IPS-18c (cell line): ENCODE results near the gene PTPRQ.

Source experiments
- H3K4me3 ChIP-seq: 2 replicates; pipeline ENCODE4 v1.7.0; 2013; ENCODE audit warnings: low read depth, mild to moderate bottlenecking, low read length, moderate library complexity; ENCODE audit not compliant: insufficient read depth
- H3K9me3 ChIP-seq: one replicate; pipeline ENCODE4 v1.6.1; 2013; ENCODE audit warnings: mild to moderate bottlenecking, low read length, moderate library complexity; ENCODE audit not compliant: control insufficient read depth, insufficient read depth

The PTPRQ gene

DNA sequence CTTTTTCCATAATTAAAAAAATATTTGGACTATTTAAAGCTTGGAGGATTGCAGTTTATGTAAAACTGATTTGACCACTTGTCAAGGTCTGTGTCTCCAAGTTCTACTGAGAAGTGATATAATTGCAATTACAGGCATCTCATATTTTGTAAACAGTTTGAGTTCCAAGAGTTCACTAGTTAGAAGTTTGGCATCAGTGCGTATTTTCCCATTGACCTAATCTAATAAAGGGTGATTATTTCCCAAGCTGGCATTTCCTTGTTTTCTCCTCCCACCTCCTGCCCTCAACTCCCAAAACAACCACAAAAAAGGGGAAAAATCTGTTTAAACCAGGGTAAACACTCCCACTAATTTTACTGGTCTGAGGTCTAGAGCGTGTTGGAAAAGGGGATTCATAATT lies 260.4 kb downstream of the PTPRQ start:
- Histone ChIP-seq H3K9me3 (no peaks in the 10 kb centered on the region), H3K4me3 (no peak overlapping the region)

- Histone ChIP-seq H3K9me3 (no peaks in the 10 kb centered on the region), H3K4me3 (peak within 1 kb of the TSS; percentile 55)
Measured at GRCh38 chr12:80707126-80707829, 263.2 kb downstream of the PTPRQ start, which contains the start of gene MYF6. TSS of gene MYF6 (plus strand) at chr12:80707634. CDS start at chr12:80707720, 86 bp downstream.

DNA sequence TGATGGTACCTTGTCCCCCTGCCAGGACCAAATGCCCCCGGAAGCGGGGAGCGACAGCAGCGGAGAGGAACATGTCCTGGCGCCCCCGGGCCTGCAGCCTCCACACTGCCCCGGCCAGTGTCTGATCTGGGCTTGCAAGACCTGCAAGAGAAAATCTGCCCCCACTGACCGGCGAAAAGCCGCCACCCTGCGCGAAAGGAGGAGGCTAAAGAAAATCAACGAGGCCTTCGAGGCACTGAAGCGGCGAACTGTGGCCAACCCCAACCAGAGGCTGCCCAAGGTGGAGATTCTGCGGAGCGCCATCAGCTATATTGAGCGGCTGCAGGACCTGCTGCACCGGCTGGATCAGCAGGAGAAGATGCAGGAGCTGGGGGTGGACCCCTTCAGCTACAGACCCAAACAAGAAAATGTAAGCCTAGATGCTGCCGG lies 263.8 kb downstream of the PTPRQ start:
- Histone ChIP-seq H3K4me3 (peak overlapping the region; percentile 55; the same call in 1 of the 2 replicates), H3K9me3 (no peaks in the 10 kb centered on the region)

- no peaks in the 10 kb centered on the region for H3K9me3 ChIP-seq
- H3K4me3 ChIP-seq, result peak overlapping the region; percentile 55
Measured at GRCh38 chr12:80708259-80708974, 264.4 kb downstream of the PTPRQ start.

DNA sequence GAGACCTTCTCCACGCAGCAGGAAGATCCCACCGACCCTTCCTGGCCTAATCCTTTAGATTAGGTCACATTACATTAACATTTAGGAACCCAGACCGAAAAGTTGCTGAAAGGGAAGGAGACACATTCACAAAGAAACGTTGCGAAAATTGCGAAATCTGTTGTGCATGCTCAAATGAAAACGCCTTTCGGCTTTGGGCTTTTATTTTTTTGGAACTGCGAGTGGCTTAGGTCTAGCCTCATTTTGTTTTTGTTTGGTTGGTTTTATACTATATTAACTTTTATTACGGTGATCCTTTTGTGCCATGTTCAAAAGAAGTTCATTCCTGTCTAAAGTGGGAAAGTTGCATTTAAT lies 264.9 kb downstream of the PTPRQ start:
- Histone ChIP-seq H3K4me3 (peak overlapping the region; percentile 55), H3K9me3 (no peaks in the 10 kb centered on the region)

DNA sequence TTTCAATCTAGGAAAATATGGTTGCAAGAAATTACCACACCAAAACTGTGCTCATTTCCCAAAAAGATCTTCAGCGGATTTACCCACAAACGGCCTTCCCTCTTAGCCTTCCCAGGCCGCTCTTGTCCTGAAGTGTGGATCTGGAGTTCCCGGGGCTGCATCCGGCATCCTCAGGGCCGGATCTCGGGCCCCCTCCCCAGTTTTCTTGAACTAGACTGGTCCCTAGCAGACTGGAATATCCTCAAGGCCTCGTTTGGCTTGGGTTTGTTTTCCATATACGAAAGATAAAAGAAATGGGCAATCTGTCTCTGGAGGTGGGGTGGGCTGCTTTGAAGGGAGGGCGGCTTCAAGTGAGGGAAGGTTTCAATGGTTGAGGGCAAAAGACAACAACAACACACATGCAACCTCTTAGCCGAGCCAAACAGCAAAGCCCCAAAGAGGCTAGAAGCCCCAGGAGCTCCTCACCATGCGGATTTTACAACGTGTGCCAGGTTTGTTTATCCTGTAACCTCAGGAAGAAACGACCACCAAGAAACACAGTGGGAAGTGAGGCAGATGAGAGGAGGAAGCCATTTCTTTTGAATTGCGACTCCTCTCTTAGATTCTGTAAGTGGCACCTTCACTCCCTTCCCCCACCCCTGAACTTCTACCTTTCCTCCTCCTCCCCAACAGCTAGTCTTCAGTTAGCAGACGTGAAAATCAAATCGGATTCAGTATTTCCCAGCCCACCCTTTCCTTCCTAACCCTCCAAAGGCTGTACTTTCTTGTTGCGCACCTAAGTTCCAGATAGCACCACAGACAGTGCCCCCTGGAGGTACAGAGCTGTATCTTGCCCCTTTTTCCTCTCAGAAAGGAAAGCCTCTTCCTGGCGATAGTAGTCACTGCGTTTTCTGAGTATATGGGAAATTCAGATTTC lies 266.0 kb downstream of the PTPRQ start:
- peaks cover 1% of the 10 kb centered on the region for H3K9me3 ChIP-seq
- H3K4me3 ChIP-seq, result peak overlapping the region; percentile 49

DNA sequence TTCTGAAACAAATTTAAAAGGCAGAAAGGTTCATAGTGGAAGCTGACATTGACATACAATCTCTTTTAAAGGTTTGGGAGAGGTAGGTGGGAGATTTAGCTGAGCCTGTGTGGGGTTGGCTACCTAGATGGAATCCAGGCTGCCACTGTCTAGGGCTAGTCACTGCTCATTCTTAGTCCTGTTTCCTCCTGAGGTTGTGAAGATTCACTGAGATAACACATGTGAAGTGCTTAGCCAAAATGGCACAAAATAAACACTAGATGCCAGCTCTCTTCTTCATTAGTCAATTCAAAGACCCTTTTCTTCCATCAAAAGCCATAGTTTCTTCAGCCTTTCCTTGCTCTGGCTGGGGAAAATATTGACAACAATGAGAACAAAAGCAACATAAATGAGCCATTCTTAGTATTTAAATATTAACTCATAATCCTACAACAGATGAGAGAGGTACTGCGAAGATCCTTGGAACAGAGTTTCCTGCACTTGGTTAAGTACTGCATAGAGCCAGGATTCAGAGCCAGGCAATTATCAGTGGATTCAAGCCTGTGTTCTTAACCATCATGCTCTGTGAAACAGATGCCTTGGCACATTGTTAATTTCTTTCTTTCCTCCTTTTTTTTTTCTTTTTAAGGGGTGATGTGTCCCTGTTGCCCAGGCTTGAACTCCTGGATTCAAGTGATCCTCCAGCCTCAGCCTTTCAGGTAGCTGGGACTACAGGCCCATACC lies 266.9 kb downstream of the PTPRQ start:
- Histone ChIP-seq H3K4me3 (no peak overlapping the region; the same call in 1 of the 2 replicates), H3K9me3 (peaks cover 2% of the 10 kb centered on the region)

- Histone ChIP-seq H3K9me3 (peaks cover 2% of the 10 kb centered on the region), H3K4me3 (no peak overlapping the region)
Measured at GRCh38 chr12:80711866-80712265, 267.8 kb downstream of the PTPRQ start.

GRCh38 chr12:80712866-80713265 lies 268.8 kb downstream of the PTPRQ start:
- peaks cover 2% of the 10 kb centered on the region for H3K9me3 ChIP-seq
- no peak overlapping the region for H3K4me3 ChIP-seq

- H3K9me3 ChIP-seq, result peaks cover 2% of the 10 kb centered on the region
- H3K4me3 ChIP-seq, result peak overlapping the region; percentile 40; the same call in 1 of the 2 replicates
Measured at GRCh38 chr12:80713419-80713818, 269.4 kb downstream of the PTPRQ start.

- H3K4me3 ChIP-seq, result peak overlapping the region; percentile 40; the same call in 1 of the 2 replicates
Measured at GRCh38 chr12:80714055-80714454, 270.0 kb downstream of the PTPRQ start.

GRCh38 chr12:80714846-80715245 lies 270.8 kb downstream of the PTPRQ start:
- Histone ChIP-seq H3K4me3 (peak overlapping the region; percentile 32; the same call in 1 of the 2 replicates), H3K9me3 (peaks cover 2% of the 10 kb centered on the region)

More at GRCh38 chr12:80714055-80714454, 270.0 kb downstream of the PTPRQ start:
- peaks cover 2% of the 10 kb centered on the region for H3K9me3 ChIP-seq

GRCh38 chr12:80715713-80716249 lies 271.7 kb downstream of the PTPRQ start:
- no peak overlapping the region for H3K4me3 ChIP-seq
- peaks cover 2% of the 10 kb centered on the region for H3K9me3 ChIP-seq

DNA sequence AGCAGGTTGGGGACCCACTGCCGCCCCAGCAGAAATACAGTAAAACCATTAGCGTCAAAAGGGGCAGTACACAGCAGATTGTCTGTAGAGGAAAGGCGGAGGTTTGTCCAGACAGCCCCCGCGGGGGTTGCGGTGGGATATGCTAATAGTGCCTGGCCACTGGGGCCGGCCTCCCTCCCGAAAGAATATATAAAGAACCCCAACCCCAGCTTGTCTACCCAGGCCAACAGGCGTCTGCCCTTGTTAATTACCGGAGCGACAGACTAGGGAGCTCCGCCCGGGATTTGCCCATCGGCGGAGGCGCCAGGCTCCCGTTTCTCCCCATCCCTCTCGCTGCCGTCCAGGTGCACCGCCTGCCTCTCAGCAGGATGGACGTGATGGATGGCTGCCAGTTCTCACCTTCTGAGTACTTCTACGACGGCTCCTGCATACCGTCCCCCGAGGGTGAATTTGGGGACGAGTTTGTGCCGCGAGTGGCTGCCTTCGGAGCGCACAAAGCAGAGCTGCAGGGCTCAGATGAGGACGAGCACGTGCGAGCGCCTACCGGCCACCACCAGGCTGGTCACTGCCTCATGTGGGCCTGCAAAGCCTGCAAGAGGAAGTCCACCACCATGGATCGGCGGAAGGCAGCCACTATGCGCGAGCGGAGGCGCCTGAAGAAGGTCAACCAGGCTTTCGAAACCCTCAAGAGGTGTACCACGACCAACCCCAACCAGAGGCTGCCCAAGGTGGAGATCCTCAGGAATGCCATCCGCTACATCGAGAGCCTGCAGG lies 272.8 kb downstream of the PTPRQ start, which contains the start of gene MYF5:
Gene MYF5 (plus strand): TSS at position 217 of the 774 bp plus-strand sequence. CDS start 152 bp downstream, at position 369.
- H3K4me3 ChIP-seq, result no peak within 1 kb of the TSS

GRCh38 chr12:80717856-80718255 lies 273.8 kb downstream of the PTPRQ start:
- H3K9me3 ChIP-seq, result peaks cover 2% of the 10 kb centered on the region
- no peak overlapping the region for H3K4me3 ChIP-seq

More for the DNA sequence above, 272.8 kb downstream of the PTPRQ start, which contains the start of gene MYF5:
- H3K9me3 ChIP-seq, result peaks cover 2% of the 10 kb centered on the region

DNA sequence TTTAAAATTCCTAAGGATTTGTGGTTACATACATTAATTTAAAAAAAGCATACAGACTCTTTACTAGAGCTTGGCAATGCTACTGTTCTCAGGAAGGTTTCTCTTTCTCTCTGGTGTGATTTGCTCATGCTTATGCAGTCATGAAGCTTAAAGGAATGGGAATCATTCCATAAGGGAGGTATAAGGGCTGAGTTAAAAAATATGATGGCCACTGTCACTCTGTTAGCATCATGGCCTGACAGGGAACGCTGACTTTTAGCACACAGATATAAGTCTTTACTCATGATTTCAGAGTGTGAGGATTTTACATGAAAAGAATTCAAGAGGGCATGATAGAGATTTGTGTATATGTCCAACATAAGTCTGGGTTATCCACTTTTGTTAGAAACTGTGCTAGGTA lies 276.5 kb downstream of the PTPRQ start:
- H3K9me3 ChIP-seq, result no peaks in the 10 kb centered on the region
- no peak overlapping the region for H3K4me3 ChIP-seq
